ENCODE results near the gene DNAJC4. TPM values are rescaled to one million over a fixed set of nuclear protein-coding genes. Genes with fewer than 3 reads are reported as not detected.

DNAJC4 gene
- total RNA-seq, 1 donor from 2014 or later = 48.2 TPM

- DNase-seq (ENCODE audit: extremely low spot score, unreplicated experiment) = no peak
- no peaks in the 10 kb centered on the region for H3K27me3 Mint-ChIP-seq
- H3K4me1 Mint-ChIP-seq (ENCODE audit: unreplicated experiment) = no peaks in the 10 kb centered on the region
- no peak overlapping the region for H3K27ac Mint-ChIP-seq
- H3K36me3 Mint-ChIP-seq = peaks cover 11% of the 10 kb centered on the region
- H3K4me3 Mint-ChIP-seq = no peak overlapping the region
- no peak for TF ChIP-seq CTCF (conservative IDR thresholded peaks at IDR 0.05)
- no peaks in the 10 kb centered on the region for H3K9me3 Mint-ChIP-seq
Observed at GRCh38 chr11:64260147-64260708, 29.9 kb downstream of the DNAJC4 start.

- Mint-ChIP-seq H3K36me3 (peaks cover 11% of the 10 kb centered on the region), H3K9me3 (no peaks in the 10 kb centered on the region), H3K4me3 (no peak overlapping the region), H3K4me1 (ENCODE audit: unreplicated experiment) (no peaks in the 10 kb centered on the region), H3K27ac (no peak overlapping the region), H3K27me3 (no peaks in the 10 kb centered on the region)
- no peak for TF ChIP-seq CTCF (conservative IDR thresholded peaks at IDR 0.05)
- DNase-seq (ENCODE audit: extremely low spot score, unreplicated experiment) = no peak
Observed at GRCh38 chr11:64261556-64262080, 31.3 kb downstream of the DNAJC4 start.

- Mint-ChIP-seq H3K36me3 (peaks cover 11% of the 10 kb centered on the region), H3K27ac (no peak overlapping the region)
Observed at GRCh38 chr11:64262271-64263002, 32.1 kb downstream of the DNAJC4 start.

GRCh38 chr11:64263021-64263946 is 32.9 kb downstream of the DNAJC4 start:
- Mint-ChIP-seq H3K36me3 (peaks cover 11% of the 10 kb centered on the region), H3K27ac (no peak overlapping the region), H3K9me3 (no peaks in the 10 kb centered on the region), H3K4me1 (ENCODE audit: unreplicated experiment) (peaks cover 4% of the 10 kb centered on the region), H3K27me3 (no peaks in the 10 kb centered on the region), H3K4me3 (no peak overlapping the region)
- no peak for TF ChIP-seq CTCF (conservative IDR thresholded peaks at IDR 0.05)
- DNase-seq (ENCODE audit: extremely low spot score, unreplicated experiment) = no peak

More at GRCh38 chr11:64262271-64263002, 32.1 kb downstream of the DNAJC4 start:
- Mint-ChIP-seq H3K27me3 (no peaks in the 10 kb centered on the region), H3K9me3 (no peaks in the 10 kb centered on the region), H3K4me1 (ENCODE audit: unreplicated experiment) (no peaks in the 10 kb centered on the region), H3K4me3 (no peak overlapping the region)
- DNase-seq (ENCODE audit: extremely low spot score, unreplicated experiment) = no peak
- no peak for TF ChIP-seq CTCF (conservative IDR thresholded peaks at IDR 0.05)

GRCh38 chr11:64263947-64264317 is 33.6 kb downstream of the DNAJC4 start:
- Mint-ChIP-seq H3K4me1 (ENCODE audit: unreplicated experiment) (peaks cover 8% of the 10 kb centered on the region), H3K27me3 (no peaks in the 10 kb centered on the region), H3K4me3 (no peak overlapping the region), H3K9me3 (no peaks in the 10 kb centered on the region), H3K27ac (peak overlapping the region; percentile 43), H3K36me3 (peaks cover 14% of the 10 kb centered on the region)
- no peak for DNase-seq (ENCODE audit: extremely low spot score, unreplicated experiment)
- no peak for TF ChIP-seq CTCF (conservative IDR thresholded peaks at IDR 0.05)

Measured in type B pancreatic cell (in vitro differentiated cells).